Dermis microvascular lymphatic vessel endothelial cell (primary cell): ENCODE data around the gene FBXL17. TPM values are rescaled to one million over a fixed set of nuclear protein-coding genes. Genes with fewer than 3 reads are reported as not detected.

Experiments
- DNase-seq, 2 donors: peaks; one replicate each; pipeline versions ENCODE4 v3.0.0 to v3.0.0-alpha.2; 2010; ENCODE audit warnings: low read depth in 2 of 2
- total RNA-seq: library from RNA; depleted of rRNA; stranded (reverse); fragments of >200 nt; gene quantifications from 2 replicates; pipeline ENCODE4 v1.2.1, GENCODE V29; 2014

Gene FBXL17
- total RNA-seq, 1 donor from 2014 or later = 4.7 TPM

DNA sequence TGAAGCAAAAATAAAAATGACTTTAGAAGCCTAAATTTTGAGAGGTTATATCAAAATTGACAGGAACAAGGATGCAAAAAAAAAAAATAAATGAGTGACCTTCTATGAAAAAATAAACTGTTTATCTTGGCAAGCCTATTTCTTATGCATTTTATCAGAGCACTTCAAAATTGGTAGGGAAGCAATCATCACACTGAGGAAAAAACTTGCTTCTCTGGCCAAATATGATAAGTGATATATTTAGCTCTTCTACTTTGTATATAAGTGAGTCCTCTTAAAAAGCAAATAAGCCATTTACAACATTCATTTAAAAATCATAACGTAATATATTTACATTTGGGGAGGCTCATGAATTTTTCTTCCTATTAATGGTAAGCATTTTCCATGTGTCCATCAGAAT, 287.1 kb downstream of the FBXL17 start:
- DNase-seq = peak in 1 of 2 donors; percentile 5

DNA sequence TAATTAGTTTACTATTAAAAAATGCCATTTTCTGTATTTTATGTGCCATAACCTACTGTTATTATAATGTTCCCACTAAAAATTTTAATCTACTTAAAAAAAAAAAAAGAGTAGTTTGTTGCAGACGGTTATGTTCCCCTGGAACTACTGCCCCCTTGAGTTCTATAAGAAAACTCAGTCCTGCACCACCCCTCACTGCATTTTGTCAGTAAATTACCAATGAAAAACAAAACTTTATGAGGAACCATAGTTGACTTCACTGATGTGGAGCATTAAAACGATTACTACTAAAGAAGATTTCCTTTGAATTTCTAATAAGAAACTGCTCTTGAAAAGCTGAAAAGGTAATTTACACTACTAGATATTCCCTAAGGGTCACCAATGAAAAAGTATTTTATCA, 288.7 kb downstream of the FBXL17 start:
- peak; percentile 41 to 47 for DNase-seq

- no peak for DNase-seq
Observed at GRCh38 chr5:108090946-108091345, 291.0 kb downstream of the FBXL17 start.

GRCh38 chr5:108084105-108084504, 297.8 kb downstream of the FBXL17 start:
- DNase-seq = no peak

- no peak for DNase-seq
Observed at GRCh38 chr5:108083232-108083631, 298.7 kb downstream of the FBXL17 start.

DNA sequence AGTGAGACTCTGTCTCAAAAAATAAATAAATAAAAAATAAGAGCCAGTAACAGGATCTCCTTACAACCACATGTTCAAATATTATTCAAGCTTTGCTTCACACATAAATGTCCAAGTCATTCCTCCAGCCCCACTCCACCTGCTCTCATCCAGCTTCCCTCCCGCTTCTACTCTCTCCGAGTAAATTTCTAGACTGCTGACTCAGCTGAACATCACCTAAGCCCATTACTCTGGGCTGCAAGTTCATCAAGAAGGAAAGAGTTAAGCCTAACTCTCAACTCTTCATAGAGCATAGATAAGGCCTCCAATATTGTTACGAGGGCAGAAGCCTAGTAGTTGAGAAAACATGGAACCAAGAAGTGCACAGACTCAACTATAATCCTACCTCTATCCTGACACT, 300.2 kb downstream of the FBXL17 start:
- DNase-seq = no peak

- DNase-seq = no peak
Observed at GRCh38 chr5:108079753-108080152, 302.1 kb downstream of the FBXL17 start.

- DNase-seq = no peak
Observed at GRCh38 chr5:108078882-108079281, 303.0 kb downstream of the FBXL17 start.

GRCh38 chr5:108078345-108078744, 303.6 kb downstream of the FBXL17 start:
- DNase-seq = no peak

- no peak for DNase-seq
Observed at GRCh38 chr5:108074626-108075025, 307.3 kb downstream of the FBXL17 start.

DNA sequence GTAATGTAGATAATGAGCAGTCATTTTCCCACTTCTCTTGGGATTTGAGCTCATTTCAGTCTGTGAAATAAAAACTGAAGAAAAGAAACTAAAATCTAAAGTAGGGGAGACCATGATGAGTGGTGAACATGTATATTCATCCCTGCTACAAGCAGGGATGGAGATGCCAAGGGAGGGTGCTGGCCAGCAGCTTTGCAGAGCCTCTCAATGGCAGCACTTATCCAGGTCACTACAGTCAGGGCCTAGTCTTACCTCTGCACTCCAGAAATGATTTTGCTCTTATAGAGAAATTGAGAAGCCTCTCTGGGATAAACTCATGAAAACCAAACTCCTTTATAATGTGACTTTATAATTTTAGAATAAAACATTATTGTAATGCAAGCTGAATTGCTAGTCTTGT, 317.6 kb downstream of the FBXL17 start:
- no peak for DNase-seq

- DNase-seq = no peak
Observed at GRCh38 chr5:108061941-108062340, 320.0 kb downstream of the FBXL17 start.

DNA sequence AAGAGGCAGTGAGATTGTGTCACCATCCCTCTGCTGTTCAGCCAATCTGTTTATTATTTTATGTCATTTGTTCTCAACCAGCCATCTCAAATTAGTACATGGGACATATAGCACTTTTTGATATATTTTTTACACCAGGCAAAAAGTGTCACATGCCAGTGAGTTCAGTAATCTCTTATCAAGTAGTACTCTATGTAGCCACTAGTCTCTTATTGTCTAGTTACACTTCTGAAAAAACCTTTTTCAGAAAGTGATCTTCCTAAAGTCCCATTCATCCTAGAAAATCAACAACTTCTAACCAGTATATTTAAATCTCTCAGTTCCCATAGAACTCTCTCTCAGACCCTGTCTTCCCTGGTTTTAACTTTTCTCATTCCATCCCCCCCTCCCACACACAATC, 321.6 kb downstream of the FBXL17 start:
- DNase-seq = no peak

DNA sequence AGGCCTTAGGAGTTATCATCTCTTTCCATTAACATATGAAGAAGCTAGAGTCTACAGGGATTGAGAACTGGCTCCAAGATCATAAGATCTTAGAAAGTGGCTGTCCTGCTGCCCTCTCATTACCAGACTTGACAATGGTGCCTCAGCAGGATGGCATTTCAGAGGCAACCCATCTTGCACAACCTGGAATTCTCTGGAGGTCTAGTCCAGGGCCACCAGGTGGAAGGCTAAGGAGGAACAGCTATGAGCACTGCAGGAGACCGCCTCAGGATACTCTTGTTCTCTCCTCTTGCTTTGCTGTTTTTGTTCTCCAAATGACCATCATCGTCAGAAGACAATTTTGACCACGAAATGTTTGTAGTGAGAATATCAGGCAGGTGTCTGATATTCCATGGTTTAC, 322.6 kb downstream of the FBXL17 start:
- no peak for DNase-seq

GRCh38 chr5:108054349-108054748, 327.5 kb downstream of the FBXL17 start:
- no peak for DNase-seq

DNA sequence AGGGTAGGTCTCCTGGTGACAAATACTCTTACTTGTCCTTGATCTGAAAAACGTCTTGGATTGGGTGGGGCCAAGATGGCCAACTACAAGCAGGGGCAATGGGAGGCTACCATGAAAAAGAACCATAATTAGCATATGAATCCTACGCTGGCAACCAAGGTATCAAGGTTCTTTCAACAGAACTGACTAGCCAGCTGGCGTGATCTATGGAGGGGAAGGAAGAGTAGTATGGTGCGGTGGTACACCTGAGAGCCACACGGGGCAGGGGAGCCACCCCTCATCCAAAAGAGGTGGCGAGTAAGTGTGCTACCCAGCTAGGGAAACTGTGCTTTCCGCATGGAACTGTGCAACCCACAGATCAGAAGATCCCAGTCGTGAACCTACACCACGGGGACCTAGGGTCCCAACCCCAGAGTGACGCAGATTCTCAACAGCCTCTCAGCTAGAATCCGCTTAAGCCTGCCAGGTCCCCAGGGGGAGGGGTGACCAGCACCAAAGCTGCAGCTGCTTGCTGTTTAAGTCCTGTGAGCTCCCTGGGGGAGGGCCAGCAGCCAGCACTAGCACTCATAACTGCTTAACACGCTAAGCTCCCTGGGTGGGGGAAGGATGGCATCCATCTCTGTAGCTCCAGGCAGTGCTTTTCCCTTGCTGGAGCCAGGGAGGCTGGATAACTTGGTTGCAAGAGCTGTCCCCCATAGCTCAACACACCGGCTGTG, 334.8 kb downstream of the FBXL17 start:
- DNase-seq = no peak

DNA sequence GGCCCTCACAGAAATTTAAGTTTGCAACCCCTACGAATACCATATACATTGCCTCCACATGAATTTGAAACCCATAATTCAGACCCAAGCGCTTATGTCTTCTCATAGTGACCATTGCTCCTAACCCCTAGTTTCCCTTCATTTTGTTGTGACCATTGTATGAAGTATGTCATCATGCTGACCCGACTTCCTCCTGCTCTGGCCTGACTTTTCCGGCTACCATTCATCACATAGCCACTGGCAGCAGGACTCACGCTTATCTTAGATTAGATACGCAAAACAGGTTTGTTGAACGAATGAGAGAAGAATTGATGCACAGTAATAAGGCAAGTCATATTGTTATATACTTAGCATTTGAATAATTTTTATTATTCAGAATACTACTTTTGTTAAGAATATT, 345.4 kb downstream of the FBXL17 start:
- peak; percentile 83 to 90 for DNase-seq

DNA sequence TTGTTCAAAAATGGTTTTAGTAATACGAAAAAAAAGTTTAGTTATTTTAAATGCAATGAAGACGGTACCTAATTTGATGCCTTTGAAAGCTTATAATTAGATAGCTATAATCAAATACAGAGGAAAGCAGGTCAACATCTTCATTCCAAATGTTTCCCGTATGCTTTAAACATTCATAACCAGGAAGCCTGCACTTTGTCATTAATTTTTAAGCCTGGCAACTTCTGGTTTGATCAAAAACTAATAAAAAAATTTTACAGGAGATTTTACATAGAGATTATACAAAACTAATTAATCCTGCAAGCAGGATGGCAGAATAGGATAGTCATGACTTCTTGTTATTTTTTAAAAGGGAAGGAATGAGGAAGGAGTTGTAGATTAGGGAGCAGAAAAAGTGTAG, 353.0 kb downstream of the FBXL17 start:
- DNase-seq = no peak

GRCh38 chr5:108028412-108028811, 353.5 kb downstream of the FBXL17 start:
- peak in 1 of 2 donors; percentile 26 for DNase-seq

GRCh38 chr5:108025957-108026356, 355.9 kb downstream of the FBXL17 start:
- DNase-seq = no peak

GRCh38 chr5:108024986-108025385, 356.9 kb downstream of the FBXL17 start:
- DNase-seq = no peak

- DNase-seq = no peak
Observed at GRCh38 chr5:108016101-108016500, 365.8 kb downstream of the FBXL17 start.

DNA sequence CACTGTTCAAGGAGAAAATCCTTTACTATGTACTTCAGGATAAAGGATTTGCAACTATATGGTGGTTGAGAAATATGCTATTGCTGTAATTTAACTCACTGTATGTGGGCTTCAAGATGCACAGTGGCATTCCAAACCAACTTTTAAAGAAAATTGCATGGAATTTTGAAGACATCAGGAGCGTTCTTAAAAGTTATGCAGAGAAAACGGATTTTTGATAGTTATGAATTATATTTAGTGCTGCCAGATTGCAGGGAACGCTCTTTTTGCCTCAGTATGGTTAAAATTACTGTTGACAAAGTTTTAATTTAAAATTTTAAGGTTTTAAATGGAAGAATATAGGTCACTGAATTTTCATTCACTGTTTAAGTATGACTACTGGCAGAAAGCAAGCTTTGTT, 375.1 kb downstream of the FBXL17 start:
- no peak for DNase-seq

DNA sequence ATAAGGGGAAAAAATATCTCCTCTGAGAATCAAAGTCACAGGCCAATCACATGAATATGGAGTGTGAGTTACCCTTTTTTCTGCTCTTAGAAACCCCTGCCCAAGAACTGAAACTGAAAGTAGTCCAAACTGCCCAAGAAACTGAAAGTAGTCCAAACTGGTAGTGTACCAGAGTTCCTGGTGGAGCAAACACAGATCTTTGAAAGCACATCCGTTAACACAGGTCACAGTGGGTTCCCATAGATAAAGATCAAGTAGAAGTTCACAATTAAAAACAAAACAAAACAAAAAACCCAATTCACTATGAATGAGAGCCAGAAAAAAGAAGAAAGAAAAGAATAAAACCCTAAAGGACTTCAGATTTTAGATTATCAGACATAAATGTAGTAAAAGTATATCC, 378.7 kb downstream of the FBXL17 start:
- DNase-seq = peak; percentile 52 to 65
